SU-DHL-6 (cell line): ENCODE measurements around the gene SLC28A2.

ENCODE experiments used
- H2AFZ ChIP-seq: fragments of 200-600 bp; sonication (generic); 2 replicates; pipeline ENCODE4 v1.6.1; 2014; ENCODE audit warnings: low read depth, mild to moderate bottlenecking, moderate library complexity, mixed read lengths, antibody characterized with exemption, low read length; ENCODE audit not compliant: severe bottlenecking
- H3F3A ChIP-seq: fragments of 200-600 bp; shearing (Covaris generic); 2 replicates; pipeline ENCODE4 v1.6.0; 2016; ENCODE audit warnings: antibody characterized with exemption, mild to moderate bottlenecking; ENCODE audit not compliant: insufficient read depth
- H3K27ac ChIP-seq: fragments of 200-600 bp; sonication (generic); 2 replicates; pipeline ENCODE4 v1.5.1; 2016; ENCODE audit warnings: low read depth, mild to moderate bottlenecking, low read length, moderate library complexity, mixed read lengths
- H3K27me3 ChIP-seq: fragments of 200-600 bp; sonication (generic), shearing (Covaris generic); 2 replicates; pipeline ENCODE4 v1.6.0; 2014; ENCODE audit warnings: mild to moderate bottlenecking, low read length
- H3K36me3 ChIP-seq: fragments of 200-600 bp; sonication (generic); 2 replicates; pipeline ENCODE4 v1.6.1; 2014; ENCODE audit warnings: mild to moderate bottlenecking, low read length, mixed read lengths
- H3K4me2 ChIP-seq: fragments of 300-600, 200-600 bp; shearing (Covaris generic), sonication (generic); 2 replicates; pipeline ENCODE4 v1.6.0; 2014; ENCODE audit warnings: low read length, low read depth, mild to moderate bottlenecking; ENCODE audit not compliant: poor library complexity, severe bottlenecking
- H3K4me3 ChIP-seq: fragments of 200-600 bp; sonication (generic); 2 replicates; pipeline ENCODE4 v1.5.1; 2014; ENCODE audit warnings: antibody characterized with exemption, low read length, mild to moderate bottlenecking, mixed read lengths; ENCODE audit not compliant: insufficient read depth, poor library complexity, severe bottlenecking
- H3K79me2 ChIP-seq: fragments of 200-600 bp; sonication (generic); 2 replicates; pipeline ENCODE4 v1.6.1; 2014; ENCODE audit warnings: mild to moderate bottlenecking, low read length, moderate library complexity; ENCODE audit not compliant: insufficient read depth
- H3K9ac ChIP-seq: fragments of 200-600 bp; sonication (generic); 2 replicates; pipeline ENCODE4 v1.7.0; 2014; ENCODE audit warnings: mild to moderate bottlenecking, low read length
- H3K9me2 ChIP-seq: fragments of 200-600 bp; sonication (generic); replicated peaks from 2 replicates; pipeline ENCODE4 v1.6.1; 2014; ENCODE audit warnings: low read length; ENCODE audit not compliant: insufficient read depth
- H3K9me3 ChIP-seq: fragments of 200-600 bp; sonication (generic); 2 replicates; pipeline ENCODE4 v1.6.1; 2014; ENCODE audit warnings: low read length, mixed read lengths; ENCODE audit not compliant: insufficient read depth
- H4K20me1 ChIP-seq: fragments of 200-600 bp; sonication (generic); 2 replicates; pipeline ENCODE4 v1.6.1; 2014; ENCODE audit warnings: low read depth, mild to moderate bottlenecking, antibody characterized with exemption, low read length, moderate library complexity, mixed read lengths
- EZH2phosphoT487 ChIP-seq: fragments of 200-600 bp; sonication (generic), shearing (Covaris generic); conservative IDR thresholded peaks from 2 replicates; pipeline ENCODE4 v1.6.1; 2018; ENCODE audit warnings: mild to moderate bottlenecking, antibody characterized with exemption, low read length, moderate library complexity, mixed read lengths
- TF ChIP-seq, protein P1 (sequence below): fragments of 200-600 bp; sonication (generic); IDR thresholded peaks from one replicate; pipeline ENCODE4 v1.5.1; 2017; ENCODE audit warnings: antibody characterized with exemption, mild to moderate bottlenecking, low read length, moderate library complexity; ENCODE audit not compliant: insufficient read depth, poor library complexity, severe bottlenecking

The SLC28A2 gene

DNA sequence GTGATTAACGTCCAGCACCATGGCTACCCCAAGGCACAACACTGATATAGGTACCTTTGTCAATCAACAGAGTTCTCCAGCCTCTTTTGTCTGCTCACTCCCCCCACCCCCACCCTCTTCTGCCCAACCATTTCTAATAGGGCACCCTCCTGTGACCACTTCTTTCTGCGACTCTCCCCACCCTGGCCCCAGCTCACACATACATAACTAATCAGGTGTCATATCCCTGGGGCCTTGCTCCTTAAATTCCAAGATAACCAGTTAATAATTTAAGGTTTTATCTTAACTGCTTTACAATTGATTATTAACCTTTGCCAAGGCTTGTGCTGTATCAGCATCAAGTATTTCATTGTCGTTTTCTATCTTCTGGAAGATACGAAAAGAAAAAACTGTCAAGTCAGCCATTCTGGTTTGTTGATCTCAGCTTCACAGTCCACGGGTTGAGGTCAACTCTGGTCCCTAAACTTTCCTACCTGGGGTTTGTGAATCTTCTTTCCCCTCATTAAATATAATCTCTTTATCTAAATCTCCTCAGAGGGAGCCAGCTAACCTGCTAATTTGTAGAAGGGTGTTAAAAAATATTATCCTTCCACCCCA is 27.3 kb upstream of the SLC28A2 start:
- no peak overlapping the region for H2AFZ ChIP-seq
- H3K4me2 ChIP-seq: no peak overlapping the region
- H3K9me3 ChIP-seq: no peaks in the 10 kb centered on the region
- TF ChIP-seq, protein P1, sequence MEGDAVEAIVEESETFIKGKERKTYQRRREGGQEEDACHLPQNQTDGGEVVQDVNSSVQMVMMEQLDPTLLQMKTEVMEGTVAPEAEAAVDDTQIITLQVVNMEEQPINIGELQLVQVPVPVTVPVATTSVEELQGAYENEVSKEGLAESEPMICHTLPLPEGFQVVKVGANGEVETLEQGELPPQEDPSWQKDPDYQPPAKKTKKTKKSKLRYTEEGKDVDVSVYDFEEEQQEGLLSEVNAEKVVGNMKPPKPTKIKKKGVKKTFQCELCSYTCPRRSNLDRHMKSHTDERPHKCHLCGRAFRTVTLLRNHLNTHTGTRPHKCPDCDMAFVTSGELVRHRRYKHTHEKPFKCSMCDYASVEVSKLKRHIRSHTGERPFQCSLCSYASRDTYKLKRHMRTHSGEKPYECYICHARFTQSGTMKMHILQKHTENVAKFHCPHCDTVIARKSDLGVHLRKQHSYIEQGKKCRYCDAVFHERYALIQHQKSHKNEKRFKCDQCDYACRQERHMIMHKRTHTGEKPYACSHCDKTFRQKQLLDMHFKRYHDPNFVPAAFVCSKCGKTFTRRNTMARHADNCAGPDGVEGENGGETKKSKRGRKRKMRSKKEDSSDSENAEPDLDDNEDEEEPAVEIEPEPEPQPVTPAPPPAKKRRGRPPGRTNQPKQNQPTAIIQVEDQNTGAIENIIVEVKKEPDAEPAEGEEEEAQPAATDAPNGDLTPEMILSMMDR: no peak
- no peak for TF ChIP-seq EZH2phosphoT487
- no peaks in the 10 kb centered on the region for H3K79me2 ChIP-seq
- no peaks in the 10 kb centered on the region for H3K27me3 ChIP-seq
- H3K4me3 ChIP-seq: no peak overlapping the region
- H3F3A ChIP-seq: no peaks in the 10 kb centered on the region
- H4K20me1 ChIP-seq: no peaks in the 10 kb centered on the region
- H3K36me3 ChIP-seq: no peaks in the 10 kb centered on the region
- H3K27ac ChIP-seq: no peak overlapping the region
- H3K9ac ChIP-seq: no peak overlapping the region
- H3K9me2 ChIP-seq: no peaks in the 10 kb centered on the region

DNA sequence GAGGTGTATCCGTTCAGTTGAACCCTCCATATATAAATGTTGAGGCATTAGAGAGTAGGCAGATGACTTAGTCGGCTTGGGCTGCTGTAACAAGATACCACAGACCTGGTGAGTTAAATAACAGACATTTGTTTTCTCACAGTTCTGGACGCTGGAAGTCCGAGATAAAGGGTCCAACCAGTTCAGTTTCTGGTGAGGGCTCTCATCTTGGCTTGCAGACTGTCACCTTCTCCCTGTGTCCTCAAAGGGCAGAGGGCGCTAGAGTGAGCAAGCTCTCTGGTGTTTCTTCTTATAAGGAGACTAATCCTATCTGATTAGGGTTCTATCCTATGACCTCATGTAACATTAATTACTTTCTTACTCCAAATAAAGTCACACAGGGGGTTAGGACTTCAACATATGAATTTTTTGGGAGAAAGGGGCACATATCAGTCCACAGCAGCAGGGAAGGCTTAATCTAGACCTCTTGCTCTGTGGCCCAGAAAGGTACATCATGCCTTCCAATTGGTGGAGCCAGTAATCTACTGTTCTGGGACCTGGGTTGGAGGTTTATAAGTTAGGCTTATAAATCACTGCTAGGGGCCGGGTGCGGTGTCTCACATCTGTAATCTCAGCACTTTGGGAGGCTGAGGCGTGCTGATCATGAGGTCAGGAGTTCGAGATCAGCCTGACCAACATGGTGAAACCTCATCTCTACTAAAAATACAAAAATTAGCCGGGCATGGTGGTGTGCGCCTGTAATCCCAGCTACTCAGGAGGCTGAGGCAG is 26.3 kb upstream of the SLC28A2 start:
- TF ChIP-seq EZH2phosphoT487: no peak
- TF ChIP-seq, protein P1: no peak
- H2AFZ ChIP-seq: no peak overlapping the region
- H3K9me3 ChIP-seq: no peaks in the 10 kb centered on the region
- H3K9me2 ChIP-seq: no peaks in the 10 kb centered on the region
- H3K27me3 ChIP-seq: no peaks in the 10 kb centered on the region
- no peaks in the 10 kb centered on the region for H3K79me2 ChIP-seq
- H3K9ac ChIP-seq: no peak overlapping the region
- no peaks in the 10 kb centered on the region for H3K36me3 ChIP-seq
- H3K4me3 ChIP-seq: no peak overlapping the region
- no peak overlapping the region for H3K4me2 ChIP-seq
- H4K20me1 ChIP-seq: no peaks in the 10 kb centered on the region
- H3K27ac ChIP-seq: no peak overlapping the region
- no peaks in the 10 kb centered on the region for H3F3A ChIP-seq

DNA sequence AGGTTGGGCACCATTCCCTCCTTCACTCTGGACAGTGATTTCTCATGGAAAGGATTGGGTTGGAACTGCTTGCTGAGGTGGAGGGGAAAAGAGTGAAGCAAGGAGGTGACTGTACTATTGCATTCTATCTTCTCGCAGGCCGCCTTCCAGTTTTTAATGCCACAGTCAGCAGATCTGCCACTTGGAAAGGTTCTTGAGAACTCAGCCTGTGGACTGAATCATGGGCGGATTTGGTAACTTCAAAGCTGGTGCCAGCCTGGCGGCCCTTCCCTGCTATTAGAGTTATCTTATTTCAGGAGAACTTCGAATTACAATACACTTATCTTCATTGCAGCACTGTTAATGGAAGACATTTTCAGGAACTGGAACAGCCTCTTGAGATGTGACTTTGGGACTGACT is 23.1 kb upstream of the SLC28A2 start:
- H3K27ac ChIP-seq: no peak overlapping the region
- TF ChIP-seq, protein P1: no peak
- TF ChIP-seq EZH2phosphoT487: no peak

More for the DNA sequence above, 23.1 kb upstream of the SLC28A2 start:
- no peak overlapping the region for H3K9ac ChIP-seq
- H3K79me2 ChIP-seq: no peaks in the 10 kb centered on the region
- H3F3A ChIP-seq: no peaks in the 10 kb centered on the region
- no peaks in the 10 kb centered on the region for H4K20me1 ChIP-seq
- H3K27me3 ChIP-seq: no peaks in the 10 kb centered on the region
- H3K36me3 ChIP-seq: no peaks in the 10 kb centered on the region
- no peaks in the 10 kb centered on the region for H3K9me2 ChIP-seq
- 0 out of 2 replicates have a peak, but pooled peaks cover 7% of the 10 kb centered on the region for H3K9me3 ChIP-seq
- no peak overlapping the region for H3K4me2 ChIP-seq
- no peak overlapping the region for H3K4me3 ChIP-seq
- H2AFZ ChIP-seq: no peak overlapping the region
